ENCODE results near the gene RIMKLA. TPM values are rescaled to one million over a fixed set of nuclear protein-coding genes. Genes with fewer than 3 reads are reported as not detected.

The RIMKLA gene
- total RNA-seq, 1 donor from 2014 or later, result 1.7 TPM

DNA sequence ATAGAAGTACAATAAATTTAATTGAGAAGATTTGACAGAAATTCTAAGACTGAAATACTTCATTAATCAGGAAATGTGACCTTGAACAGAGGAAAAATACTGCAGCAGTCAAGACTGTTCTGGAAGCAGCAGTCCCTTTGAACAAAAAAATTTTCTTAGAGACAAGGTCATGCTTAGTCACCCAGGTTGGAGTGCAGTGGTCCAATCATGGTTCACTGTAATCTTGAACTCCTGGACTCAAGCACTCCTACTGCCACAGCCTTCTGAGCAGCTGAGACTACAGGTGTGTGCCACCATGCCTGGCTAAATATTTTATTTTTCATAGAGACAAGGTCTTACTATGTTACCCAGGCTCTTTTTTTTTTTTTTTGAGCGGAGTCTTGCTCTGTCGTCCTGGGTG is 80.6 kb downstream of the RIMKLA start:
- no peak for DNase-seq (ENCODE audit: low read depth)
- H3K4me3 ChIP-seq (ENCODE audit: low read depth, low read length), result no peak overlapping the region
- TF ChIP-seq, protein P1, sequence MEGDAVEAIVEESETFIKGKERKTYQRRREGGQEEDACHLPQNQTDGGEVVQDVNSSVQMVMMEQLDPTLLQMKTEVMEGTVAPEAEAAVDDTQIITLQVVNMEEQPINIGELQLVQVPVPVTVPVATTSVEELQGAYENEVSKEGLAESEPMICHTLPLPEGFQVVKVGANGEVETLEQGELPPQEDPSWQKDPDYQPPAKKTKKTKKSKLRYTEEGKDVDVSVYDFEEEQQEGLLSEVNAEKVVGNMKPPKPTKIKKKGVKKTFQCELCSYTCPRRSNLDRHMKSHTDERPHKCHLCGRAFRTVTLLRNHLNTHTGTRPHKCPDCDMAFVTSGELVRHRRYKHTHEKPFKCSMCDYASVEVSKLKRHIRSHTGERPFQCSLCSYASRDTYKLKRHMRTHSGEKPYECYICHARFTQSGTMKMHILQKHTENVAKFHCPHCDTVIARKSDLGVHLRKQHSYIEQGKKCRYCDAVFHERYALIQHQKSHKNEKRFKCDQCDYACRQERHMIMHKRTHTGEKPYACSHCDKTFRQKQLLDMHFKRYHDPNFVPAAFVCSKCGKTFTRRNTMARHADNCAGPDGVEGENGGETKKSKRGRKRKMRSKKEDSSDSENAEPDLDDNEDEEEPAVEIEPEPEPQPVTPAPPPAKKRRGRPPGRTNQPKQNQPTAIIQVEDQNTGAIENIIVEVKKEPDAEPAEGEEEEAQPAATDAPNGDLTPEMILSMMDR (conservative IDR thresholded peaks at IDR 0.05; ENCODE audit: low read depth, low read length), result no peak

- peak within 1 kb of the TSS; percentile 70 for H3K4me3 ChIP-seq (ENCODE audit: low read depth, low read length)
- peak; percentile 88 for DNase-seq (ENCODE audit: low read depth)
- TF ChIP-seq, protein P1 (conservative IDR thresholded peaks at IDR 0.05; ENCODE audit: low read depth, low read length), result no peak
Measured at GRCh38 chr1:42462828-42463763, 82.5 kb downstream of the RIMKLA start, which contains the start of gene CCDC30. TSS of gene CCDC30 (plus strand) at chr1:42463286. CDS start at chr1:42480552, 17,266 bp downstream.

DNA sequence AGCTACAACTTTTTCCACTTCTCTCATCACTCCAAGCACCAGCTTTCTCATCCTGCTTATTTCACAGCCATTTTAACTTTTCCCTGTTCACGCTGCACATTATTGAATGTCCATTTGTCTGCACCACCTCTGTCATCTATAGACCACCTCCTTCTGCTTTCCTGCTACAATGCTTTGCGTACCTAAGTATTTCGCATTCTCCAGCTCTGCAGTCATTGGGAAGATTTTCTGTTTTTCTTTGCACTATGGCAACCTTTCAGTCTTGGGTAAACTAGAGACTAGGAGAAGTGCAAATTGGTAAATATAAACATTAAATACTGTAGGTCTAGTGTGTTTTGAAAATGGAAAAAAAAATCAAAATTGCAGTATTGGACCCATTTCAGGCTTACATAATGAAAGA is 83.3 kb downstream of the RIMKLA start:
- peak overlapping the region; percentile 70 for H3K4me3 ChIP-seq (ENCODE audit: low read depth, low read length)
- TF ChIP-seq, protein P1 (conservative IDR thresholded peaks at IDR 0.05; ENCODE audit: low read depth, low read length), result no peak
- DNase-seq (ENCODE audit: low read depth), result no peak

DNA sequence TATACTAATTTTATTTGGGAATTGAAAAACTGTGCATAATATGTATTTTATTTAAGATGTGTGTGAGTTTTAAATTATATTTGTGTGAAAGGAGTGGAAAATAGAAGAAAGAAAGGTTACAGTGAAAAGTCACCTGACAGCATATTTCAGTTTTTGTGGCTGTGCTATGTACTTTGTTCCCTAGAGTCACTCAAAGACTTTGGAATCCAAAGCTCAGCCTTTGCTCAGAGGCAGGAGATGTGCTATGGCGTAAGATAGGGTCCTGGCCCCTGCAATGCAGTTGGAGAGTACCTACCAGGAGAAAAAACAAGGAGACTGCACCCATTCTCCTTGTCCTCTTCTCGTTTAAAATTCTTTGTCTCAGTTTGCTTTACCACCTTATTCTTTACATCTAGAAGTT is 85.4 kb downstream of the RIMKLA start:
- TF ChIP-seq, protein P1 (conservative IDR thresholded peaks at IDR 0.05; ENCODE audit: low read depth, low read length), result no peak

DNA sequence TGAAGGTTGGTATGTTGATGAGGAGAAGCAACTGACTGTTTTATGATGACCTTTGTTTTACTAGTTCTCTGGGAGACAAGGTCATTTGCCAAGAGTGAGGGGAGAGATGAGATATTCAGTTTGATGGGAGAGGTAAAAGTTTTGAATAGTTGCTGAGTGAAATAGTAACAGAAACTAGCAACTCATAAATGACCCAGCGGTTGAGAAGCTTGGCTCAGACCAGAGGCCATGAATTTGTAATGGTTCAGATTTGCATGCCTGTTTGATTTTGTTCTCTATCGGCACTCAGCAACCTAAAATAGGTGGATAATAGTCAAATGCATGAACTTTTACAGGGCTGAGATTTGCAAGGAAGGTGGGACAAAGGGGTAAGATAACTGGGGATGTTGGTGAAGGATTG is 89.1 kb downstream of the RIMKLA start:
- DNase-seq (ENCODE audit: low read depth), result no peak
- no peak overlapping the region for H3K4me3 ChIP-seq (ENCODE audit: low read depth, low read length)
- TF ChIP-seq, protein P1 (conservative IDR thresholded peaks at IDR 0.05; ENCODE audit: low read depth, low read length), result no peak

More for the DNA sequence above, 85.4 kb downstream of the RIMKLA start:
- no peak for DNase-seq (ENCODE audit: low read depth)
- no peak overlapping the region for H3K4me3 ChIP-seq (ENCODE audit: low read depth, low read length)

Other genes starting within 250 kb of the RIMKLA start
- not detected in 2 replicates for gene GUCA2B, start 227.4 kb upstream of the RIMKLA start, total RNA-seq
- not detected in 2 replicates for gene GUCA2A, start 216.0 kb upstream of the RIMKLA start, total RNA-seq
- gene FOXJ3, start 45.6 kb upstream of the RIMKLA start, total RNA-seq, result 15.9 and 17.2 TPM in 2 replicates
- 0.22 and 0.35 TPM in 2 replicates for gene ZMYND12, start 75.2 kb downstream of the RIMKLA start, total RNA-seq
- 75.5 and 80.5 TPM in 2 replicates for gene PPCS, start 75.8 kb downstream of the RIMKLA start, total RNA-seq
- gene CCDC30, start 82.5 kb downstream of the RIMKLA start, total RNA-seq, result 0.06 and 0.07 TPM in 2 replicates

All from epithelial cell of proximal tubule (primary cell).